ENCODE data around the gene SPATA31C1.

DNA sequence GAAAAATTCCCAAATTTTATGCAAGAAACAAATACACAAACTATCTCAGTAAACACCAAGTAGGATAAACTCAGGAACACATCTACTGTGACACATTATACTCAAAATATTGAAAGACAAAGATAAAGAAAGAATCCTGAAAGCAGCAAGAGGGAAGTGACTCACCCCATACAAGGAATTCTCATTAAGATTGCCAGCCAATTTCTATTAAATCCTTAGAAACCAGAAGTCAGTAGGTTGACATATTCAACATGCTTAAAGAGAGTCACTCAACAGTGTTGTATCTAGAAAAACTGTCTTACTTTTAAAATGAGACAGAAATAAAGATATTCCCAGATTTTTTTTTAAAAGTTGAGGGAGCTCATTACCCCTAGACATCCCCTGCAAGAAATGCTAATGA, 19.6 kb upstream of the SPATA31C1 start:
- TF ChIP-seq, protein P1, sequence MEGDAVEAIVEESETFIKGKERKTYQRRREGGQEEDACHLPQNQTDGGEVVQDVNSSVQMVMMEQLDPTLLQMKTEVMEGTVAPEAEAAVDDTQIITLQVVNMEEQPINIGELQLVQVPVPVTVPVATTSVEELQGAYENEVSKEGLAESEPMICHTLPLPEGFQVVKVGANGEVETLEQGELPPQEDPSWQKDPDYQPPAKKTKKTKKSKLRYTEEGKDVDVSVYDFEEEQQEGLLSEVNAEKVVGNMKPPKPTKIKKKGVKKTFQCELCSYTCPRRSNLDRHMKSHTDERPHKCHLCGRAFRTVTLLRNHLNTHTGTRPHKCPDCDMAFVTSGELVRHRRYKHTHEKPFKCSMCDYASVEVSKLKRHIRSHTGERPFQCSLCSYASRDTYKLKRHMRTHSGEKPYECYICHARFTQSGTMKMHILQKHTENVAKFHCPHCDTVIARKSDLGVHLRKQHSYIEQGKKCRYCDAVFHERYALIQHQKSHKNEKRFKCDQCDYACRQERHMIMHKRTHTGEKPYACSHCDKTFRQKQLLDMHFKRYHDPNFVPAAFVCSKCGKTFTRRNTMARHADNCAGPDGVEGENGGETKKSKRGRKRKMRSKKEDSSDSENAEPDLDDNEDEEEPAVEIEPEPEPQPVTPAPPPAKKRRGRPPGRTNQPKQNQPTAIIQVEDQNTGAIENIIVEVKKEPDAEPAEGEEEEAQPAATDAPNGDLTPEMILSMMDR (IDR thresholded peaks at IDR 0.05), result no peak
- TF ChIP-seq FOXP4 (CRISPR knock-in tag; IDR thresholded peaks at IDR 0.05) (no peak), ESRRA (CRISPR knock-in tag; IDR thresholded peaks at IDR 0.05; ENCODE audit: borderline replicate concordance) (no peak), TEAD4 (CRISPR knock-in tag; IDR thresholded peaks at IDR 0.05) (no peak)
- TF ChIP-seq, protein P2, sequence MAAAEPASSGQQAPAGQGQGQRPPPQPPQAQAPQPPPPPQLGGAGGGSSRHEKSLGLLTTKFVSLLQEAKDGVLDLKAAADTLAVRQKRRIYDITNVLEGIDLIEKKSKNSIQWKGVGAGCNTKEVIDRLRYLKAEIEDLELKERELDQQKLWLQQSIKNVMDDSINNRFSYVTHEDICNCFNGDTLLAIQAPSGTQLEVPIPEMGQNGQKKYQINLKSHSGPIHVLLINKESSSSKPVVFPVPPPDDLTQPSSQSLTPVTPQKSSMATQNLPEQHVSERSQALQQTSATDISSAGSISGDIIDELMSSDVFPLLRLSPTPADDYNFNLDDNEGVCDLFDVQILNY (CRISPR knock-in tag; IDR thresholded peaks at IDR 0.05), result no peak
- TF ChIP-seq, protein P3, sequence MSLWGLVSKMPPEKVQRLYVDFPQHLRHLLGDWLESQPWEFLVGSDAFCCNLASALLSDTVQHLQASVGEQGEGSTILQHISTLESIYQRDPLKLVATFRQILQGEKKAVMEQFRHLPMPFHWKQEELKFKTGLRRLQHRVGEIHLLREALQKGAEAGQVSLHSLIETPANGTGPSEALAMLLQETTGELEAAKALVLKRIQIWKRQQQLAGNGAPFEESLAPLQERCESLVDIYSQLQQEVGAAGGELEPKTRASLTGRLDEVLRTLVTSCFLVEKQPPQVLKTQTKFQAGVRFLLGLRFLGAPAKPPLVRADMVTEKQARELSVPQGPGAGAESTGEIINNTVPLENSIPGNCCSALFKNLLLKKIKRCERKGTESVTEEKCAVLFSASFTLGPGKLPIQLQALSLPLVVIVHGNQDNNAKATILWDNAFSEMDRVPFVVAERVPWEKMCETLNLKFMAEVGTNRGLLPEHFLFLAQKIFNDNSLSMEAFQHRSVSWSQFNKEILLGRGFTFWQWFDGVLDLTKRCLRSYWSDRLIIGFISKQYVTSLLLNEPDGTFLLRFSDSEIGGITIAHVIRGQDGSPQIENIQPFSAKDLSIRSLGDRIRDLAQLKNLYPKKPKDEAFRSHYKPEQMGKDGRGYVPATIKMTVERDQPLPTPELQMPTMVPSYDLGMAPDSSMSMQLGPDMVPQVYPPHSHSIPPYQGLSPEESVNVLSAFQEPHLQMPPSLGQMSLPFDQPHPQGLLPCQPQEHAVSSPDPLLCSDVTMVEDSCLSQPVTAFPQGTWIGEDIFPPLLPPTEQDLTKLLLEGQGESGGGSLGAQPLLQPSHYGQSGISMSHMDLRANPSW (CRISPR knock-in tag; conservative IDR thresholded peaks at IDR 0.05; ENCODE audit: low read depth), result no peak
- TF ChIP-seq, protein P4, sequence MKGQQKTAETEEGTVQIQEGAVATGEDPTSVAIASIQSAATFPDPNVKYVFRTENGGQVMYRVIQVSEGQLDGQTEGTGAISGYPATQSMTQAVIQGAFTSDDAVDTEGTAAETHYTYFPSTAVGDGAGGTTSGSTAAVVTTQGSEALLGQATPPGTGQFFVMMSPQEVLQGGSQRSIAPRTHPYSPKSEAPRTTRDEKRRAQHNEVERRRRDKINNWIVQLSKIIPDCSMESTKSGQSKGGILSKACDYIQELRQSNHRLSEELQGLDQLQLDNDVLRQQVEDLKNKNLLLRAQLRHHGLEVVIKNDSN (CRISPR knock-in tag; IDR thresholded peaks at IDR 0.05), result no peak

All from WTC11 (cell line).